ENCODE measurements around the gene TIMELESS.

The TIMELESS gene

GRCh38 chr12:56434828-56435227 lies 14.4 kb downstream of the TIMELESS start:
- Histone ChIP-seq H2AFZ (ENCODE audit: low read depth, low read length) (no peak overlapping the region), H3K27me3 (ENCODE audit: insufficient read depth, low read length, poor library complexity) (no peaks in the 10 kb centered on the region), H3K4me1 (ENCODE audit: insufficient read depth, low read length) (no peaks in the 10 kb centered on the region), H3K9ac (ENCODE audit: low read depth, low read length) (no peak overlapping the region), H3K4me3 (ENCODE audit: low read depth in 1 of 2, low read length in 2 of 2) (no peak overlapping the region), H3K27ac (ENCODE audit: low read length) (no peak overlapping the region), H3K79me2 (ENCODE audit: insufficient read depth, low read length) (peaks cover 67% of the 10 kb centered on the region), H3K4me2 (ENCODE audit: insufficient read depth, low read length) (no peak overlapping the region), H3K36me3 (ENCODE audit: insufficient read depth, low read length) (peaks cover 47% of the 10 kb centered on the region), H4K20me1 (ENCODE audit: insufficient read depth, low read length) (peaks cover 25% of the 10 kb centered on the region; the same call in 1 of the 2 replicates), H3K9me3 (ENCODE audit: insufficient read depth, low read length, severe bottlenecking) (no peaks in the 10 kb centered on the region)
- ATAC-seq (ENCODE audit: insufficient read depth, low read depth) (no peak), DNase-seq (no peak)
- TF ChIP-seq CTCF (IDR thresholded peaks at IDR 0.05; ENCODE audit: borderline replicate concordance, extremely low read depth, low read length, poor library complexity, severe bottlenecking), result no peak
- no peak for TF ChIP-seq EZH2 (IDR thresholded peaks at IDR 0.05; ENCODE audit: borderline replicate concordance, low read depth, low read length, severe bottlenecking)

DNA sequence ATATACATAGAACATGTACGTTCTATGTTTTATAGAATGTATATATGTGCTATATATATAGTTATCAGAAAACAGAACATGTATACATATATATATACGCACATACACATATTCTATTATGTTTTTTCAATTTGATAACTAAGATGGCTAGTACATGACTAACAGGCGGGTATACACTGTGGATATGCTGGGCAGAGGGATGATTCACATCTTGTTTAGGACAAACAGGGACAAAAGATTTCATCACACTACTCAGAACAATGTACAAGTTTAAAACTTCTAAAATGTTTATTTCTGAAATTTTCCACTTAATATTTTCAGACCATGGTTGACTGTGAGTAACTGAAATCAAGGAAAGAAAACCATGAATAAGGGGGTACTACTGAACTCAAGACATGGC lies 17.4 kb downstream of the TIMELESS start:
- Histone ChIP-seq H3K27ac (ENCODE audit: low read length) (no peak overlapping the region), H3K4me2 (ENCODE audit: insufficient read depth, low read length) (no peak overlapping the region), H3K9me3 (ENCODE audit: insufficient read depth, low read length, severe bottlenecking) (no peaks in the 10 kb centered on the region), H3K4me1 (ENCODE audit: insufficient read depth, low read length) (no peaks in the 10 kb centered on the region), H3K27me3 (ENCODE audit: insufficient read depth, low read length, poor library complexity) (no peaks in the 10 kb centered on the region), H2AFZ (ENCODE audit: low read depth, low read length) (no peak overlapping the region), H3K9ac (ENCODE audit: low read depth, low read length) (no peak overlapping the region), H3K4me3 (ENCODE audit: low read depth in 1 of 2, low read length in 2 of 2) (no peak overlapping the region), H3K79me2 (ENCODE audit: insufficient read depth, low read length) (peaks cover 37% of the 10 kb centered on the region), H3K36me3 (ENCODE audit: insufficient read depth, low read length) (peaks cover 74% of the 10 kb centered on the region), H4K20me1 (ENCODE audit: insufficient read depth, low read length) (peaks cover 20% of the 10 kb centered on the region; the same call in 1 of the 2 replicates)
- DNase-seq, result no peak
- TF ChIP-seq CTCF (IDR thresholded peaks at IDR 0.05; ENCODE audit: borderline replicate concordance, extremely low read depth, low read length, poor library complexity, severe bottlenecking) (no peak), EZH2 (IDR thresholded peaks at IDR 0.05; ENCODE audit: borderline replicate concordance, low read depth, low read length, severe bottlenecking) (no peak)
- no peak for ATAC-seq (ENCODE audit: insufficient read depth, low read depth)

DNA sequence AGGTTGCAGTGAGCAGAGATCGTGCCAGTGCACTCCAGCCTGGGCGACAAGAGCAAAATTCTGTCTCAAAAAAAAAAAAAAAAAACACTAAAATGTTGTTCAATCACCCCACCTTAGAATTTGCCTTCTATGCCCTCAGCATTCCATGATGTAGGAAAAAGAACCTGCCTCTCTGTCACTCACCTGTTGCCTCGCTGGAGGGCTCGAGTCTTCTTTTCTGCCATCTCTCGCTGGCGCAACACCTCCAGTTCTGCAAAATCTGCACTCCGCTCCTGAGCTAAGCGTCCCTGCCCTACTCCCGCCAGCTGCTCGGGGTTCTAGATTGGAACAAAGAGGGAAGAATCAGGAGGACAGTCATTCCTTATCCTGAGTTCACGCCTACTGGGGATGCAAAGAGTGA lies 17.9 kb downstream of the TIMELESS start:
- Histone ChIP-seq H3K4me1 (ENCODE audit: insufficient read depth, low read length) (no peaks in the 10 kb centered on the region), H3K4me3 (ENCODE audit: low read depth in 1 of 2, low read length in 2 of 2) (no peak overlapping the region), H3K79me2 (ENCODE audit: insufficient read depth, low read length) (peaks cover 32% of the 10 kb centered on the region), H3K9me3 (ENCODE audit: insufficient read depth, low read length, severe bottlenecking) (no peaks in the 10 kb centered on the region), H3K4me2 (ENCODE audit: insufficient read depth, low read length) (no peak overlapping the region), H4K20me1 (ENCODE audit: insufficient read depth, low read length) (peaks cover 20% of the 10 kb centered on the region; the same call in 1 of the 2 replicates), H3K27ac (ENCODE audit: low read length) (no peak overlapping the region), H3K9ac (ENCODE audit: low read depth, low read length) (no peak overlapping the region), H3K27me3 (ENCODE audit: insufficient read depth, low read length, poor library complexity) (no peaks in the 10 kb centered on the region), H2AFZ (ENCODE audit: low read depth, low read length) (no peak overlapping the region), H3K36me3 (ENCODE audit: insufficient read depth, low read length) (peaks cover 79% of the 10 kb centered on the region)
- ATAC-seq (ENCODE audit: insufficient read depth, low read depth) (no peak), DNase-seq (no peak)
- TF ChIP-seq CTCF (IDR thresholded peaks at IDR 0.05; ENCODE audit: borderline replicate concordance, extremely low read depth, low read length, poor library complexity, severe bottlenecking) (no peak), EZH2 (IDR thresholded peaks at IDR 0.05; ENCODE audit: borderline replicate concordance, low read depth, low read length, severe bottlenecking) (no peak)

DNA sequence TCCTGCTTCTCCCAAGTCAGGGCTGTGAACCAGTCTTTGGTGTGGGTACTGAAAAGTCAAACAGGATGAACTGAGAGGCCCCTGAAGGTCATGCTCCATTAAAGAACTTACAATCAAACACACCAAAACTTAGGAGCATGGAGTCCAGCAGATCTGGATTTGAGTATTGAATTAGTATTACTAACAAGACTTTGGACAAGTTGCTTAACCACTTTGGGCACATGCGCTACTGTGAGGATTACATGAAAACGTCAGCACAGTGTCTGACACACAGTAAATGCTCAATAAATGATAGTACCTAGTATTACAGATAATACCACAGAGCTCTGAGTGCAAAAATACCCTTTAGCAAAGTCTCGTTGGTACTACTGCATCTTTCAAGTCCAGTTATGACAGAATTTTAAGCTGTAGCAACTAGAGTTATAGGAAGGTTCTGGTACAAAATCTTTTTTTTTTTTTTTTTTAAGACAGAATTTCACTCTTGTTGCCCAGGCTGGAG lies 23.2 kb downstream of the TIMELESS start:
- DNase-seq (no peak), ATAC-seq (ENCODE audit: insufficient read depth, low read depth) (no peak)
- Histone ChIP-seq H3K36me3 (ENCODE audit: insufficient read depth, low read length) (peaks cover 95% of the 10 kb centered on the region), H3K4me3 (ENCODE audit: low read depth in 1 of 2, low read length in 2 of 2) (no peak overlapping the region), H3K9me3 (ENCODE audit: insufficient read depth, low read length, severe bottlenecking) (no peaks in the 10 kb centered on the region), H4K20me1 (ENCODE audit: insufficient read depth, low read length) (no peaks in the 10 kb centered on the region), H3K27ac (ENCODE audit: low read length) (no peak overlapping the region), H3K4me1 (ENCODE audit: insufficient read depth, low read length) (no peaks in the 10 kb centered on the region), H2AFZ (ENCODE audit: low read depth, low read length) (no peak overlapping the region), H3K79me2 (ENCODE audit: insufficient read depth, low read length) (no peaks in the 10 kb centered on the region), H3K4me2 (ENCODE audit: insufficient read depth, low read length) (no peak overlapping the region), H3K9ac (ENCODE audit: low read depth, low read length) (no peak overlapping the region), H3K27me3 (ENCODE audit: insufficient read depth, low read length, poor library complexity) (no peaks in the 10 kb centered on the region)
- TF ChIP-seq CTCF (IDR thresholded peaks at IDR 0.05; ENCODE audit: borderline replicate concordance, extremely low read depth, low read length, poor library complexity, severe bottlenecking) (no peak), EZH2 (IDR thresholded peaks at IDR 0.05; ENCODE audit: borderline replicate concordance, low read depth, low read length, severe bottlenecking) (no peak)
